HG02938 (cell line): Measurements from ENCODE around the gene SERTAD2.

Source experiments
- ATAC-seq: cut with Tn5 transposase; IDR thresholded peaks from one replicate; pipeline ENCODE4 v1.9.1; 2021; ENCODE audit warnings: mild to moderate bottlenecking, moderate library complexity; ENCODE audit not compliant: unreplicated experiment

The SERTAD2 gene

GRCh38 chr2:64586883-64587481, 66.7 kb downstream of the SERTAD2 start:
- no peak for ATAC-seq

- ATAC-seq = no peak
Measured at GRCh38 chr2:64586054-64586453, 67.7 kb downstream of the SERTAD2 start.

- ATAC-seq = peak; percentile 87
Measured at GRCh38 chr2:64582774-64583340, 70.9 kb downstream of the SERTAD2 start.

GRCh38 chr2:64581777-64582539, 71.8 kb downstream of the SERTAD2 start:
- ATAC-seq = peak; percentile 33
